Thyroid gland (tissue), 4 donors: ENCODE results near the gene TMEM52.

ENCODE experiments used
- CTCF ChIP-seq, 6 experiments: fragments of 200-600 bp in 3 of 6; fragments of 450-650 bp in 3 of 6; sonication (generic) in 3 of 6; IDR thresholded peaks; one replicate each; pipeline ENCODE4 v1.5.1; 2016 to 2019; ENCODE audit warnings: antibody characterized with exemption in 6 of 6, mild to moderate bottlenecking in 2 of 6, inconsistent platforms in 1 of 6, moderate library complexity in 1 of 6
- POLR2A ChIP-seq, 2 donors: fragments of 450-650 bp; IDR thresholded peaks; one replicate each; pipeline ENCODE4 v1.6.1; 2017; ENCODE audit warnings: antibody characterized with exemption in 2 of 2, mild to moderate bottlenecking in 2 of 2, moderate library complexity in 1 of 2

GRCh38 chr1:1947493-1947892 lies 28.4 kb upstream of the TMEM52 start:
- TF ChIP-seq CTCF (IDR thresholded peaks at IDR 0.05) (no peak), POLR2A (IDR thresholded peaks at IDR 0.05) (no peak)
